Aorta (tissue), 5 donors: ENCODE measurements around the gene MKNK1. TPM values are rescaled to one million over a fixed set of nuclear protein-coding genes. Genes with fewer than 3 reads are reported as not detected.

Experiments
- ATAC-seq: fragments of 200-7000 bp; cut with Tn5 transposase; one replicate; pipeline ENCODE4 v1.9.1; 2022; ENCODE audit warnings: moderate library complexity; ENCODE audit not compliant: low FRiP score
- DNase-seq, 2 donors: peaks; one replicate each; pipeline ENCODE4 v3.0.0-alpha.2; 2020
- H3K27ac ChIP-seq, 2 donors: one replicate each; pipeline ENCODE4 v1.5.1; 2013; ENCODE audit warnings: low read length in 2 of 2, mild to moderate bottlenecking in 2 of 2, moderate library complexity in 2 of 2, control low read depth in 1 of 2, inconsistent platforms in 1 of 2, low read depth in 1 of 2
- H3K27me3 ChIP-seq, 2 donors: one replicate each; pipeline ENCODE4 v1.6.1; 2013; ENCODE audit warnings: control low read depth in 1 of 2, low read length in 1 of 2, mild to moderate bottlenecking in 1 of 2, moderate library complexity in 1 of 2; ENCODE audit not compliant: insufficient read depth in 2 of 2, control insufficient read depth in 1 of 2
- H3K36me3 ChIP-seq, 2 donors: one replicate each; pipeline ENCODE4 v1.6.1; 2013; ENCODE audit warnings: control low read depth in 1 of 2, low read length in 1 of 2, mild to moderate bottlenecking in 1 of 2; ENCODE audit not compliant: insufficient read depth in 2 of 2, control insufficient read depth in 1 of 2
- H3K4me1 ChIP-seq, 2 donors: one replicate each; pipeline ENCODE4 v1.6.1; 2013; ENCODE audit warnings: low read length in 2 of 2, control low read depth in 1 of 2, mild to moderate bottlenecking in 1 of 2, moderate library complexity in 1 of 2; ENCODE audit not compliant: insufficient read depth in 2 of 2, control insufficient read depth in 1 of 2
- H3K4me3 ChIP-seq, 2 donors: one replicate each; pipeline ENCODE4 v1.5.1; 2013; ENCODE audit warnings: low read length in 2 of 2, control low read depth in 1 of 2, mild to moderate bottlenecking in 1 of 2
- H3K9me3 ChIP-seq: one replicate; pipeline ENCODE4 v1.6.1; 2013; ENCODE audit warnings: mild to moderate bottlenecking, low read length; ENCODE audit not compliant: control insufficient read depth
- WGBS, 2 donors: extraction: QIAGEN DNeasy Blood & Tissue Kit; methylation state at CpG; one replicate each; pipeline ENCODE4 v1.1.7; 2013; 5-methylcytosine and 5-hydroxymethylcytosine counted together
- intact Hi-C, 2 donors: fragments of 100-400 bp; cut with DNase I; formaldehyde crosslinking; loops; one replicate each; pipeline versions ENCODE4 v1.14.2 to v1.15.0; 2022
- polyA plus RNA-seq, 2 donors: library from polyadenylated mRNA; stranded (reverse); fragments of 200-250 nt; gene quantifications; one replicate each; pipeline ENCODE4 v1.2.3, GENCODE V29; 2013
- total RNA-seq, 2 donors: library from RNA; stranded (reverse); fragmentation: NEBNext Ultra II Directional; extraction: Animal tissue kit (Norgen Biotek cat#: 25700); gene quantifications; one replicate each; pipeline ENCODE4 v1.2.1, GENCODE V29; 2021
- donor health status: healthy with polysubstance abuse.
- donor health status: Bipolar disorder and iron deficiency.
- donor health status: DM: no; HTN: no; CAD: no.
- donor health status: DM: no; HTN: no; CAD: no.
- donor health status: DM: yes; HTN: yes; CAD: no.

Gene MKNK1
- total and polyA plus RNA-seq, 4 donors = 25.5 to 111 (median 72.3) TPM

DNA sequence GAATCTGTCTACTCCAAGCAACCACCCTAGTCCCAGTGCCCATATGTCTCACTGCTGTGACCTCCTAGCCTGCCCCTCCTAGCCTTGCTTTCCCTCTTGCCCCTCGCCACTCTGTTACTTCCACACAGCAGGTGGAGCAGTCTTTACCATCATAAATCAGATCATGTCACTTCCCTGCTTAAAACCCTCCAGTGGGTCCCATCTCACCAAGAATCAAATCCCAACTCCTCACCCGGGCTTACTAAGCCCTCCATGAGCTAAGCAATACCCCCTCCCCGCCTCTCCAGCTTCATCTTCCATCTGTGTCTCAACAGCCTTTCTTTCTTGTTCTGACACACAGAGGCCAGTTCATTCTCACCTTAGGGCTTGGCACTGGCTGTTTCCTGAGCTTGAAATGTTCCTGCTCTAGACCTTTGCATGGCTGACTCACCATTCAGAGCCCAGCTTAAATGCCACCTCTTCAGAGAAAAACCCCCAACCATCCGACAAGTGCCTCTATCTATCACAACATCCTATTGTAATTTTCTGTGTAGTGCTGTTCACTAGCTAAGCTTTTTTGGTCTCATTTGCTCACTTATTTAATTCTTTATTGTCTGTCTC lies 74.9 kb downstream of the MKNK1 start:
- Histone ChIP-seq H3K27me3 (no peaks in the 10 kb centered on the region), H3K4me1 (no peaks in the 10 kb centered on the region), H3K9me3 (no peaks in the 10 kb centered on the region), H3K36me3 (no peaks in the 10 kb centered on the region), H3K27ac (no peak overlapping the region), H3K4me3 (no peak overlapping the region)
- ATAC-seq = no peak
- intact Hi-C loops = loop anchor here in 1 of 2 donors (2.0 kb wide), 3 partner anchors 52 to 124 kb away; no protein-coding TSS in a partner anchor
- 60 to 62% methylated on average over 4 of the region's 4 CpGs for WGBS, 2 donors
- no peak for DNase-seq

DNA sequence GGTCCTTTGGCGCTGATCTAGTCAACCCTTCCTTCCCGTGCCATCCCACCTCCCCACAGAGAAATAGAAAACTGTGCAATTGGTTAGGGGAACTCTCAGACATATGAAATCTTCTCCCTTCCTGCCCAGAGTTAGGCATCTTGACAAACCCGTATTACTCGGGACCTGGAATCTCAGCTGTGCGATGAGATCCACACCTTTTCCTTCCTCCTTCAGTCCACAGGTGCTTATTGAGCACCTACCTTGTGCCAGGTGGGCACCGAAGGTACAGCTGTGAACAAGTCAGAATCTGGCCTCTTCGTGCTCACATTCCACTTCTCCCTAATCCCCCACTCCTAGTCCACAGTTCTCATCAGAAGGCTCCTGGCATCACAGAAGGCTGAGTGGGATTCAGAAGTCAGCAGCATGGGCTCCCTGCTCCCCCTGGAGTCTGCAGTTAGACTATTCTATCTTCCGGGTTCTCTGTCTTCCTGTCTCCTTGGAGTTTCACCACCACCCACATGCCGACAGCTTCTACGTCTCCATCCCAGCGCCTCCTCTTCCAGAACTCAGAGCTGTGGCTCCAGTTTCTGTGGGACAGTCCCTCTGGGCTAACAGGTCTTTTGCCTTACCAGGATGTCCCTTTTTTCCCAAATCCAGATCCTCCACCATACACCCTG lies 75.6 kb downstream of the MKNK1 start:
- Histone ChIP-seq H3K9me3 (no peaks in the 10 kb centered on the region), H3K27me3 (no peaks in the 10 kb centered on the region), H3K36me3 (no peaks in the 10 kb centered on the region), H3K27ac (no peak overlapping the region), H3K4me1 (no peaks in the 10 kb centered on the region), H3K4me3 (no peak overlapping the region)
- DNase-seq (no peak), ATAC-seq (no peak)
- intact Hi-C loops = loop anchor here (1.0 to 2.0 kb wide), 4 partner anchors 52 to 124 kb away; no protein-coding TSS in a partner anchor
- 36 to 37% methylated on average over 11 of the region's 11 CpGs for WGBS, 2 donors

DNA sequence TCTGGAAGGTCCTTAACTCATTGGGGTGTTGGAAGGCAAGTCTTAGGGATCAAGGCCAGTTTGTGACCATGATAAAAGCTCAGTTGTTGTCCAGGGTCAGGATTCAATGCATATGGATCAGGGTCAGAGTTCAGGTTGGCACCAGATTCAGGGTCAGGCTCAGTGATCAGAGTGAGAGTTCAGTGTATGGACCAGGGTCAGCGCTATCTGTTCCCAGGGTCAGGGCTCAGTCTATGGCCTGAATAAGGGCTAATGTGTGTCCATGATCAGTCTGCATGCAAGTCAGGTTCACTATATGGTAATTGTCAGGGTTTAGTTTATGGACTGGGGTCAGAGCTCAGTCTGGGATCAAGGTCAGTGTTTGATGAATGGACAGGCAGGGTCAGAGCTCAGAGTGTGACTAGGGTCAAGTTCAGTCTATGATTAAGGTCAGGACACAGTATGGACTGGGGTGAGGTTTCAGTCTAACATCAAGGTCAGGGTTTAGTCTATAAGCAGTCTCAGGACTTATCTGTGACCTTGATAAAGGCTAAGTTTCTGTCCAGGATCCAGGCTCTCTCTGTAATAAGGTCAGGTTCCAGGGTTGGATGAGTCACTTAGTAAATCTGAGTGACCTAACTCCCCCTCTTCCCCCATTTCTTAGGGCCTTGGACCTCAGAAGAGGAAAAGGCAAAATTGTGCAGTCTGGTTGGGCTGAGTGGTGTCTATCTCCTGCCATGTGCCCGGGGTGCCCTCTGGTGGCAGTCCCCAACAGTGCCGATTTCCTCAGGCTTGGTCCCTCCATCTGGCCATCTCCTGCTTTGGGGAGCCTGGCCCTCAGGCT lies 76.4 kb downstream of the MKNK1 start:
- peak; percentile 86 for ATAC-seq
- intact Hi-C loops = loop anchor here (1.0 to 2.0 kb wide), 4 partner anchors 51 to 123 kb away; no protein-coding TSS in a partner anchor
- H3K4me3 ChIP-seq = no peak overlapping the region
- 31 to 35% methylated on average over 3 of the region's 3 CpGs for WGBS, 2 donors
- no peaks in the 10 kb centered on the region for H3K27me3 ChIP-seq
- H3K4me1 ChIP-seq = no peaks in the 10 kb centered on the region
- no peaks in the 10 kb centered on the region for H3K36me3 ChIP-seq
- no peak overlapping the region for H3K27ac ChIP-seq
- peak; percentile 88 to 92 for DNase-seq
- no peaks in the 10 kb centered on the region for H3K9me3 ChIP-seq

DNA sequence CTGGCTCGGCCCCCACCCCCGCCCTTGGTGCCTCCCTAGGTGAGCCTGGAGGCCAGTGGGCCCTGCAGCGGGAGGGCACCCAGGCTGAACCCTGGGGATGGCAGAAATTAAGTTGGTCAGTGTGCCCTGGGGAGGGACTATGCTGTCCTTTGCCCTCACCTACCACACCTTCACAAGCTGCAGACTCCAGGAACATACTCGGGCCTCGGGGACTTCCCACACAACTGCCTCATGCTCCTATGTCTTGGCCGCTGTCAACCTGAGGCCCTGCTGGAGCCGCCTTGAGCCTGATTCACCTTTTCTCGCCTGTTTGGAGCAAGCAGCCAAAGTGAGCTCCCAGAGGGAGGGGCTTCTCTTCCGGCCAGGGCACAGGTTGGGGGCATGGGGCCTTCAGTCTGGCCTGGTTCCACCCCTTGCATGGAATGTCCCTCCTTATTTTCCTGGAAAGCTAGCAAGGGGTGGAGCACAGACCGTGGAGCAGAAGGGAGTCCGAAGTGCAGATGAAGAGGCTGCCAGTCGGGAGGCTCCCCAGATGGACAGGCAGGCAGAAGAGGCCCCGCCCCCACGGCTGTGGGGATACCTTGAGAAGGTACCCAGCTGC lies 77.3 kb downstream of the MKNK1 start:
- no peaks in the 10 kb centered on the region for H3K27me3 ChIP-seq

DNA sequence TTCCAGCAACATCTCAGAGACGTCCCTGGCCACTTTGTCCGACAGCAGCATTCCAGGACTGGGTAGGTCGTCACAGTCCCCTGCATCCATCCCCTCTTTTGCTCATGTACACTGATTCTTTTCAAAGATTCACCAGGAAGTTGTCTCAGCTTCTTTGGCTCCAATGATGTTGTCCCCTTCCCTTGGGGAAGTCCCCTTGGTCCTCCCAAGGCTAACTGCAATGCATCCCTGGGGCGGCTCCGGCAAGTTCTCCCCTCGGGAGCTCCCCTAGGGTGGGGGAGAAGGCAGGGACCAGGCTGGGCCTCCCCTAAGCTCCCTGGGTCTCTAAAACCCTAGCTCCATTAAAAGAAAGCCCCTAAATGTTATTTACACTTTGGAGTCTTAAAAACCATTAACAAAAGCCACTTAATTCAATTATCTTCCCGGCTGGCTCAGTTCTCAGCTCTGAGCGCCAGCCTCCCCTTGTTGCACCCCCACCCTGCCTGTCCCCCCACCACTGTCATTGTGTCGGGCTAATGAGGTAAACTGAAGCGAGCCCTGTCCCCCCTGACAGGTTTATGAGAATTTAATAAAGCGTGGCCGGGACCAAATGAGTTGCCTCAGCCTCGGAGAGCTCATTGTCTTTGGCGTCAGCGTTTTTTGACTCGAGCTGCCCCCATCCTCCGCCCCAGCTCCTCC lies 77.9 kb downstream of the MKNK1 start:
- no peaks in the 10 kb centered on the region for H3K27me3 ChIP-seq
- no peaks in the 10 kb centered on the region for H3K36me3 ChIP-seq
- no peak for ATAC-seq
- H3K4me3 ChIP-seq = no peak overlapping the region
- H3K27ac ChIP-seq = no peak overlapping the region
- DNase-seq = no peak
- intact Hi-C loops = no loop called here
- WGBS, 2 donors = 74 to 76% methylated on average over 17 of the region's 17 CpGs
- no peaks in the 10 kb centered on the region for H3K9me3 ChIP-seq
- H3K4me1 ChIP-seq = no peaks in the 10 kb centered on the region

More for the DNA sequence above, 77.3 kb downstream of the MKNK1 start:
- intact Hi-C loops = no loop called here
- DNase-seq = no peak
- H3K9me3 ChIP-seq = no peaks in the 10 kb centered on the region
- H3K36me3 ChIP-seq = no peaks in the 10 kb centered on the region
- ATAC-seq = no peak
- no peak overlapping the region for H3K27ac ChIP-seq
- no peaks in the 10 kb centered on the region for H3K4me1 ChIP-seq
- no peak overlapping the region for H3K4me3 ChIP-seq
- WGBS, 2 donors = 68 to 74% methylated on average over 13 to 14 of the region's 14 CpGs

DNA sequence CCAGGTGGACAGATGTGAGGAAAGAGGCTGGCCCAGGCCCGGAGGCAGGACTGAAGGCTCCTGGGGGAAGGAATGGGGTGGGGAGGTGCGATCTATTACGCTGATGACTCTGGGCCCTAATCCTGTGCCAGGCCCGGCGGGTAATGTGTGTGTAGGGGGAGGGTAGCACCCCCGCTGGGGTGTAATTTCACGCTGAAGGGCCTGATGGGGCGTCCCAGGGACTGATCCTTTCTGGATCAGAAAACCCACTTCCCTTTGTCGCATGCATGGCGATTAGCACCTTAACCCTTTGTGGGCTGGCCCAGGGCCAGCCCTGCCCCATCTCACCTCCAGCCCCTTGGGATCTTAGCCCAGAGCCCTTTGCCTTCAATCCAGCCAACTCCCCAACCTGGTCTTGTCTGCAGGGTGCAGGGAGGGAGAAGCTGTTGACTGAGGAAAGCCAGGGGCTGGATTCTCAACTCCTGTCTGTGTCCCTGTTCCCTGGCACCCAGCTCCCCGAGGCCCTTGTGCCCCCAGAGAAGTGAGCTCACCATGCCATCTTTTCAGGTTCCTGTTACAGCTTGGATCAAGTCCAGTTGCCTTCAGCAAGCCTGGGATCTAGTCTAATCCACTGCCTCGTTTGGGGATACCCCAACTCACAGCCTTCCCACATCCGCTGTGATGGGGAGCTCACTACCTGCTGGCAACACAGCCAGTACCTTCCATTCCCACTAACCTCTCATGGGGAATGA lies 78.7 kb downstream of the MKNK1 start:
- H3K27ac ChIP-seq = no peak overlapping the region
- DNase-seq (peak in 1 of 2 donors; percentile 70), ATAC-seq (no peak)
- H3K36me3 ChIP-seq = no peaks in the 10 kb centered on the region
- H3K4me3 ChIP-seq = no peak overlapping the region
- no peaks in the 10 kb centered on the region for H3K27me3 ChIP-seq
- intact Hi-C loops = no loop called here
- H3K4me1 ChIP-seq = no peaks in the 10 kb centered on the region
- 84 to 86% methylated on average over 13 of the region's 13 CpGs for WGBS, 2 donors
- H3K9me3 ChIP-seq = no peaks in the 10 kb centered on the region

DNA sequence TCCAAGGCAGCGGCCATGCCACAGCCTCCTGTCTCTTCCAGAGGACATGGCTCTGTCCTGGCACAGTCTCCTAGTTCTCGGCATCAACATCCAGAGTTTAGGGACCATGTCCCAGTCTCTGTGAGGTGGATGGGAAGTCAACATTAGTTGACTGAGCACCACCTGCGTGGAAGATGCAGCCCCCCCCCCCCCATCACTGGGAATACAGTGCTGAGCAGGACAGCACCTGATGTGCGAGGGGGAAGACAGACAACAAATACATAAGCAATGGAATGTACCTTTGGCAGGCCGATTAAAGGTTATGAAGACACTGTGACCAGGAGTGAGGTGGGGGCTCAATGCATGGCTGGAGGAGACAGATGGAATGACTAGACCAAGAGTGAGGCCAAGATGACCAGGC lies 79.2 kb downstream of the MKNK1 start:
- ATAC-seq (no peak), DNase-seq (no peak)
- intact Hi-C loops = no loop called here
- H3K27me3 ChIP-seq = no peaks in the 10 kb centered on the region
- H3K4me1 ChIP-seq = no peaks in the 10 kb centered on the region
- no peaks in the 10 kb centered on the region for H3K36me3 ChIP-seq
- H3K9me3 ChIP-seq = no peaks in the 10 kb centered on the region
- H3K4me3 ChIP-seq = no peak overlapping the region
- no peak overlapping the region for H3K27ac ChIP-seq
- whole genome bisulfite sequencing, 2 donors = 81 to 94% methylated on average over 5 of the region's 5 CpGs
